HepG2 (cell line): ENCODE results near the gene DYNLT2B. TPM values are rescaled to one million over a fixed set of nuclear protein-coding genes. Genes with fewer than 3 reads are reported as not detected.

ENCODE experiments used
- ATAC-seq: fragments of 200-7000 bp; cut with Tn5 transposase; 3 replicates; pipeline ENCODE4 v1.9.1; 2020; ENCODE audit warnings: mild to moderate bottlenecking, moderate library complexity
- BruUV-seq: library from RNA; stranded (reverse); fragments of 400-500 nt; replicated peaks from 2 replicates; lab custom pipeline; 2021; lab: Mats Ljungman, UMichigan
- CTCF ChIA-PET: fragments of 300-600 bp; formaldehyde crosslinking; extraction: SDS; loops from one replicate; lab custom pipeline; 2021; ENCODE audit warnings: low total read pairs, inconsistent platforms, low intra/inter-chr PET ratio; lab: Yijun Ruan, JAX
- POLR2A ChIA-PET: fragments of 350-600 bp; sonication (Branson Sonifier 250); formaldehyde crosslinking; loops from one replicate; lab custom pipeline; 2020; ENCODE audit warnings: antibody characterized with exemption, inconsistent platforms; lab: Yijun Ruan, JAX
- DNase-seq: peaks from one replicate; pipeline ENCODE4 v3.0.0-alpha.2; 2015; ENCODE audit warnings: low spot score
- FAIRE-seq: peaks from 3 replicates; lab custom pipeline; 2011; peaks lifted over from hg19 to GRCh38; lab: Jason Lieb, UNC
- H2AFZ ChIP-seq: one replicate; pipeline ENCODE4 v1.6.1; 2011; ENCODE audit warnings: low read length, inconsistent platforms
- H3K27ac ChIP-seq: fragments of 300-600 bp; 3 replicates; pipeline ENCODE4 v1.8.0; 2011; ENCODE audit warnings: mixed run types, mild to moderate bottlenecking, mixed read lengths, low read length, inconsistent platforms; ENCODE audit not compliant: insufficient read depth; ENCODE audit errors: extremely low read length
- H3K27me3 ChIP-seq, 2 experiments: fragments of 200-600 bp in 1 of 2; 2 replicates in 1 of 2; 3 replicates in 1 of 2; pipeline versions ENCODE4 v1.6.0 to v1.8.0; 2011; ENCODE audit warnings: low read length in 2 of 2, mild to moderate bottlenecking in 2 of 2, moderate library complexity in 2 of 2, inconsistent platforms in 1 of 2; ENCODE audit not compliant: insufficient read depth in 2 of 2, control insufficient read depth in 1 of 2
- H3K36me3 ChIP-seq, 2 experiments: fragments of 200-600 bp in 1 of 2; replicated peaks in 1 of 2; 2 replicates in 1 of 2; 3 replicates in 1 of 2; pipeline versions ENCODE4 v1.5.1 to v1.8.0; 2011; ENCODE audit warnings: low read length in 2 of 2, inconsistent platforms in 1 of 2; ENCODE audit not compliant: insufficient read depth in 2 of 2, control insufficient read depth in 1 of 2
- H3K4me1 ChIP-seq: 2 replicates; pipeline ENCODE4 v1.5.1; 2012; ENCODE audit warnings: low read length, inconsistent platforms; ENCODE audit not compliant: insufficient read depth
- H3K4me2 ChIP-seq: 2 replicates; pipeline ENCODE4 v1.6.0; 2011; ENCODE audit warnings: low read depth, low read length, inconsistent platforms
- H3K4me3 ChIP-seq, 3 experiments: fragments of 200-600 bp in 1 of 3; sonication (generic), shearing (Covaris generic) in 1 of 3; replicated peaks in 1 of 3; 2 replicates each; pipeline ENCODE4 v1.5.1; 2011 to 2016; ENCODE audit warnings: low read length in 3 of 3, inconsistent platforms in 2 of 3, low read depth in 2 of 3, mild to moderate bottlenecking in 2 of 3, control low read depth in 1 of 3, mixed read lengths in 1 of 3; ENCODE audit not compliant: insufficient read depth in 1 of 3
- H3K79me2 ChIP-seq: one replicate; pipeline ENCODE4 v1.6.1; 2011; ENCODE audit warnings: low read length, inconsistent platforms; ENCODE audit not compliant: insufficient read depth
- H3K9ac ChIP-seq: 2 replicates; pipeline ENCODE4 v1.6.0; 2011; ENCODE audit warnings: mild to moderate bottlenecking, low read depth, low read length, inconsistent platforms; ENCODE audit not compliant: insufficient read depth
- H3K9me3 ChIP-seq: 2 replicates; pipeline ENCODE4 v1.5.1; 2012; ENCODE audit warnings: mild to moderate bottlenecking, low read length
- H4K20me1 ChIP-seq: 2 replicates; pipeline ENCODE4 v1.6.0; 2011; ENCODE audit warnings: inconsistent platforms, mild to moderate bottlenecking, low read length, moderate library complexity; ENCODE audit not compliant: insufficient read depth
- CSRNP2 ChIP-seq: sonication (generic); formaldehyde crosslinking; conservative IDR thresholded peaks from 2 replicates; pipeline ENCODE4 v1.8.0; 2022; ENCODE audit warnings: low read depth, missing genetic modification reagents
- GATA4 ChIP-seq: sonication (generic); IDR thresholded peaks from 2 replicates; pipeline ENCODE4 v1.6.1; 2016; ENCODE audit warnings: antibody characterized with exemption, low read depth, borderline replicate concordance
- PPARG ChIP-seq: conservative IDR thresholded peaks from 2 replicates; pipeline ENCODE4 v1.6.1; 2016; ENCODE audit warnings: missing biosample characterization, missing genetic modification reagents
- ZMAT5 ChIP-seq: sonication (generic); formaldehyde crosslinking; IDR thresholded peaks from 2 replicates; pipeline ENCODE4 v1.5.0; 2020; ENCODE audit warnings: mild to moderate bottlenecking, low read depth, missing genetic modification reagents, borderline replicate concordance
- ZNF138 ChIP-seq: sonication (generic); formaldehyde crosslinking; IDR thresholded peaks from 2 replicates; pipeline ENCODE4 v1.5.0; 2020; ENCODE audit warnings: mild to moderate bottlenecking, low read depth, missing genetic modification reagents
- ZNF362 ChIP-seq: sonication (generic); formaldehyde crosslinking; IDR thresholded peaks from 2 replicates; pipeline ENCODE4 v1.4.0; 2020; ENCODE audit warnings: missing genetic modification reagents, mild to moderate bottlenecking, borderline replicate concordance
- WGBS: methylation state at CpG from one replicate; pipeline ENCODE4 v1.1.6; 2017; ENCODE audit warnings: low lambda C conversion rate; 5-methylcytosine and 5-hydroxymethylcytosine counted together
- in situ Hi-C: cut with HindIII; loops from 2 replicates; pipeline ENCODE4 v1.10.0; 2017; ENCODE audit warnings: low pct_unique_long_range_greater_than_20kb; ENCODE audit not compliant: extremely low pct_ligation_motif_present
- intact Hi-C: fragments of 100-400 bp; cut with micrococcal nuclease; formaldehyde crosslinking; loops from one replicate; pipeline ENCODE4 v1.10.0; 2022; ENCODE audit not compliant: unreplicated experiment
- polyA plus RNA-seq, 8 experiments: library from polyadenylated mRNA; depleted of rRNA in 3 of 8; stranded (reverse) in 7 of 8; unstranded in 1 of 8; fragments of >200 nt; fragmentation: Illumina TruSeq in 4 of 8; extraction: Trizol in 4 of 8; gene quantifications; 2 replicates each; pipeline versions ENCODE4 v1.2.1 to v1.2.3, GENCODE V29; 2011 to 2016; ENCODE audit warnings: low read depth in 4 of 8, missing spikeins in 1 of 8, mixed read lengths in 1 of 8; ENCODE audit not compliant: insufficient read depth in 1 of 8
- total RNA-seq, 5 experiments: library from RNA; depleted of rRNA; stranded (reverse); fragments of >200 nt; fragmentation: Illumina TruSeq; extraction: Trizol; gene quantifications; 2 replicates each; pipeline ENCODE4 v1.2.3, GENCODE V29; 2016; ENCODE audit warnings: low read depth in 1 of 5

DYNLT2B gene
- total and polyA plus RNA-seq, 2 of the 13 experiments (the other 11 are each of a cell fraction or from before 2014, with no cell fraction given): 4.0 to 7.0 TPM

DNA sequence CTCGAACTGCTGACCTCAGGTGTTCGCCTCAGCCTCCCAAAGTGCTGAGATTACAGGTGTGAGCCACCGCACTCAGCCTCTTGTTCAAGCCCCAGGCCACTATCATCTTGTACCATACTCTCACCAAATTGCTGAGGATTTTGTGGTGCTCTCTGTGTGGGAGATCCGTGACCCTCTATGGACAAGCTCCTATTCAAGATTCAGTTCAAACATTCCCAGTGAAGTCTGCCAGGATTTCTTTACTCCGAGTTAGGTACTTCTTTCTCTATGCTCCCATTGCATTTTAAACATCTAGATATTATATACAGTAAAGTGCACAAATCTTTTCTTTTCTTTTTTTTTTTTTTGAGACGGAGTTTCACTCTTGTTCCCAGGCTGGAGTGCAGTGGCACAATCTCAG lies 21.0 kb upstream of the DYNLT2B start:
- Histone ChIP-seq H3K9ac (no peak overlapping the region), H3K36me3 (no peaks in the 10 kb centered on the region), H3K79me2 (no peaks in the 10 kb centered on the region), H3K27me3 (no peaks in the 10 kb centered on the region), H3K4me2 (no peak overlapping the region), H3K4me1 (peaks cover 23% of the 10 kb centered on the region), H4K20me1 (no peaks in the 10 kb centered on the region), H2AFZ (no peak overlapping the region), H3K27ac (no peak overlapping the region), H3K9me3 (no peaks in the 10 kb centered on the region), H3K4me3 (no peak overlapping the region)
- no TSS peak for BruUV-seq
- 98% methylated on average over 5 of the region's 6 CpGs for WGBS
- POLR2A ChIA-PET: interaction anchor here (0.7 to 1.3 kb wide), 2 partner anchors 9 to 21 kb away, joined by 3 read pairs; partner anchors contain the start of gene DYNLT2B
- ATAC-seq (no peak), DNase-seq (no peak), FAIRE-seq (no peak)
- CTCF ChIA-PET: no interaction called here
- in situ Hi-C loops (no loop called here), intact Hi-C loops (no loop called here)
- TF ChIP-seq CSRNP2 (CRISPR knock-in tag) (no peak), PPARG (CRISPR knock-in tag) (no peak), ZMAT5 (CRISPR knock-in tag) (no peak), ZNF362 (CRISPR knock-in tag) (no peak), ZNF138 (CRISPR knock-in tag) (no peak), GATA4 (no peak)
